SK-N-SH (cell line): ENCODE results near the gene RAPGEF4. TPM values are rescaled to one million over a fixed set of nuclear protein-coding genes. Genes with fewer than 3 reads are reported as not detected.

Source experiments
- CTCF ChIA-PET: fragments of 300-600, 350-600 bp; formaldehyde crosslinking; extraction: SDS; loops from one replicate; lab custom pipeline; 2021; lab: Yijun Ruan, JAX
- POLR2A ChIA-PET: fragments of 350-600 bp; sonication (Branson Sonifier 250); formaldehyde crosslinking; extraction: SDS; loops from one replicate; lab custom pipeline; 2020; ENCODE audit warnings: antibody characterized with exemption, inconsistent platforms; lab: Yijun Ruan, JAX
- DNase-seq: peaks from one replicate; pipeline ENCODE4 v3.0.0; 2012
- H2AFZ ChIP-seq: fragments of 200-600 bp; sonication (generic); 2 replicates; pipeline ENCODE4 v1.8.1; 2016; ENCODE audit warnings: antibody characterized with exemption, mild to moderate bottlenecking, low read depth
- H3F3A ChIP-seq: fragments of 200-600 bp; sonication (generic); replicated peaks from 2 replicates; pipeline ENCODE3; 2016; ENCODE audit warnings: antibody characterized with exemption, mild to moderate bottlenecking; ENCODE audit not compliant: insufficient read depth
- H3K27ac ChIP-seq, 2 experiments: fragments of 200-500 bp in 1 of 2; fragments of 200-600 bp in 1 of 2; sonication (Bioruptor generic) in 1 of 2; sonication (generic), shearing (Covaris generic) in 1 of 2; 2 replicates each; pipeline versions ENCODE4 v1.5.1 to v1.6.1; 2014 to 2016; ENCODE audit warnings: low read depth in 2 of 2, inconsistent platforms in 1 of 2, low read length in 1 of 2, mild to moderate bottlenecking in 1 of 2, mixed read lengths in 1 of 2
- H3K27me3 ChIP-seq: fragments of 200-600 bp; sonication (generic), shearing (Covaris generic); 2 replicates; pipeline ENCODE4 v1.6.1; 2016; ENCODE audit warnings: mixed run types; ENCODE audit not compliant: insufficient read depth
- H3K36me3 ChIP-seq, 2 experiments: fragments of 200-500 bp in 1 of 2; fragments of 200-600 bp in 1 of 2; sonication (Bioruptor generic) in 1 of 2; sonication (generic) in 1 of 2; replicated peaks in 1 of 2; 2 replicates each; pipeline versions ENCODE3 to v1.5.1; 2014 to 2016; ENCODE audit warnings: low read length in 1 of 2, mild to moderate bottlenecking in 1 of 2; ENCODE audit not compliant: insufficient read depth in 2 of 2, control insufficient read depth in 1 of 2
- H3K4me1 ChIP-seq, 2 experiments: fragments of 200-500 bp in 1 of 2; fragments of 200-600 bp in 1 of 2; sonication (Bioruptor generic) in 1 of 2; sonication (generic), shearing (Covaris generic) in 1 of 2; 2 replicates each; pipeline versions ENCODE4 v1.5.1 to v1.6.1; 2014 to 2016; ENCODE audit warnings: low read depth in 1 of 2, low read length in 1 of 2, mixed run types in 1 of 2; ENCODE audit not compliant: insufficient read depth in 2 of 2, control insufficient read depth in 1 of 2
- H3K4me2 ChIP-seq: fragments of 200-600 bp; sonication (generic), shearing (Covaris generic); 2 replicates; pipeline ENCODE4 v1.6.1; 2017; ENCODE audit warnings: mixed run types
- H3K4me3 ChIP-seq, 2 experiments: fragments of 200-500 bp in 1 of 2; fragments of 200-600 bp in 1 of 2; sonication (Bioruptor generic) in 1 of 2; sonication (generic), shearing (Covaris generic) in 1 of 2; 2 replicates each; pipeline versions ENCODE4 v1.5.1 to v1.8.1; 2014 to 2016; ENCODE audit warnings: low read depth in 2 of 2, inconsistent platforms in 1 of 2, low read length in 1 of 2, mild to moderate bottlenecking in 1 of 2, mixed read lengths in 1 of 2, moderate library complexity in 1 of 2
- H3K79me2 ChIP-seq: fragments of 200-600 bp; sonication (generic); 2 replicates; pipeline ENCODE4 v1.8.1; 2017; ENCODE audit warnings: mild to moderate bottlenecking; ENCODE audit not compliant: insufficient read depth
- H3K9ac ChIP-seq: fragments of 200-600 bp; sonication (generic); 2 replicates; pipeline ENCODE4 v1.6.1; 2017; ENCODE audit warnings: mixed run types
- H3K9me2 ChIP-seq: fragments of 200-600 bp; sonication (generic); 2 replicates; pipeline ENCODE4 v1.6.1; 2017; ENCODE audit warnings: mixed run types
- H3K9me3 ChIP-seq: fragments of 200-600 bp; sonication (generic); 2 replicates; pipeline ENCODE4 v1.6.1; 2017; ENCODE audit warnings: mixed run types, mild to moderate bottlenecking, moderate library complexity
- H4K20me1 ChIP-seq: fragments of 200-600 bp; sonication (generic); 2 replicates; pipeline ENCODE4 v1.6.1; 2017; ENCODE audit warnings: mild to moderate bottlenecking, mixed run types; ENCODE audit not compliant: insufficient read depth
- CHD2 ChIP-seq: fragments of 150-350 bp; IDR thresholded peaks from 2 replicates; pipeline ENCODE4 v1.6.1; 2018; ENCODE audit warnings: low read length; ENCODE audit not compliant: partially characterized antibody
- CTCF ChIP-seq: fragments of 200-600 bp; sonication (generic); IDR thresholded peaks from 2 replicates; pipeline ENCODE4 v1.6.1; 2017; ENCODE audit warnings: antibody characterized with exemption, mild to moderate bottlenecking, moderate library complexity
- EZH2phosphoT487 ChIP-seq: fragments of 200-600 bp; sonication (generic); IDR thresholded peaks from 2 replicates; pipeline ENCODE4 v1.6.1; 2017; ENCODE audit warnings: low read depth, mixed run types, mild to moderate bottlenecking, antibody characterized with exemption, moderate library complexity, borderline replicate concordance
- FOSL2 ChIP-seq: IDR thresholded peaks from 2 replicates; pipeline ENCODE4 v1.4.0; 2012; ENCODE audit warnings: low read depth, mild to moderate bottlenecking, moderate library complexity, borderline replicate concordance
- FOXJ3 ChIP-seq: sonication (generic); formaldehyde crosslinking; IDR thresholded peaks from 2 replicates; pipeline ENCODE4 v1.5.1; 2020; ENCODE audit warnings: mild to moderate bottlenecking, missing genetic modification reagents
- FOXM1 ChIP-seq: IDR thresholded peaks from 2 replicates; pipeline ENCODE4 v1.4.0; 2012; ENCODE audit warnings: low read depth, mild to moderate bottlenecking
- NRF1 ChIP-seq: IDR thresholded peaks from 2 replicates; pipeline ENCODE4 v1.6.1; 2012; ENCODE audit warnings: low read depth, mild to moderate bottlenecking, low read length
- PBX3 ChIP-seq: IDR thresholded peaks from 2 replicates; pipeline ENCODE4; 2012
- REST ChIP-seq: IDR thresholded peaks from 2 replicates; pipeline ENCODE4 v1.6.1; 2012; ENCODE audit warnings: mild to moderate bottlenecking, low read depth, low read length, moderate library complexity
- SMC3 ChIP-seq: IDR thresholded peaks from 2 replicates; pipeline ENCODE4 v1.6.1; 2012; ENCODE audit warnings: low read depth, low read length, improper control_type of control experiment
- ZBTB33 ChIP-seq: IDR thresholded peaks from 2 replicates; pipeline ENCODE4 v1.4.0; 2012; ENCODE audit warnings: low read depth, borderline replicate concordance
- WGBS: methylation state at CpG from one replicate; pipeline ENCODE4 v1.1.6; 2017; ENCODE audit warnings: low lambda C conversion rate; 5-methylcytosine and 5-hydroxymethylcytosine counted together
- polyA plus RNA-seq, 3 experiments: library from polyadenylated mRNA; depleted of rRNA; stranded (reverse); fragments of >200 nt; gene quantifications; 2 replicates each; pipeline ENCODE4 v1.2.3, GENCODE V29; 2012

RAPGEF4 gene
- polyA plus RNA-seq, 1 of the 3 experiments (the other 2 are of a cell fraction) = 0.30 TPM

- no peaks in the 10 kb centered on the region for H3K79me2 ChIP-seq
- no peaks in the 10 kb centered on the region for H3K27me3 ChIP-seq
- no peaks in the 10 kb centered on the region for H3F3A ChIP-seq
- H3K36me3 ChIP-seq = no peaks in the 10 kb centered on the region
- no peaks in the 10 kb centered on the region for H4K20me1 ChIP-seq
- no peak overlapping the region for H2AFZ ChIP-seq
- H3K4me1 ChIP-seq = no peaks in the 10 kb centered on the region; a peak in 1 of 4 replicates
- TF ChIP-seq FOSL2 (no peak), FOXJ3 (CRISPR knock-in tag) (no peak), FOXM1 (no peak), PBX3 (no peak), ZBTB33 (no peak), NRF1 (no peak), CTCF (no peak), REST (no peak), CHD2 (no peak), EZH2phosphoT487 (no peak), SMC3 (no peak)
- TF ChIP-seq, all 33 proteins: peak for 0
- Histone ChIP-seq H3K4me2 (no peak overlapping the region), H3K27ac (no peak overlapping the region), H3K9me2 (no peaks in the 10 kb centered on the region), H3K4me3 (no peak overlapping the region), H3K9me3 (no peaks in the 10 kb centered on the region), H3K9ac (no peak overlapping the region)
- no peak for DNase-seq
- CTCF ChIA-PET = interaction anchor here (0.6 to 3.9 kb wide), 3 partner anchors 11 to 1188 kb away, joined by 3 to 13 read pairs (median 6); no protein-coding TSS in a partner anchor
- WGBS = 96% methylated on average over 2 of the region's 2 CpGs
- POLR2A ChIA-PET = no interaction called here
Measured at GRCh38 chr2:173016451-173016850, 280.8 kb downstream of the RAPGEF4 start.
